B cell (primary cell): Measurements from ENCODE around the gene MPC2. TPM values are rescaled to one million over a fixed set of nuclear protein-coding genes. Genes with fewer than 3 reads are reported as not detected.

Source experiments
- ATAC-seq: fragments of 200-7000 bp; cut with Tn5 transposase; one replicate; pipeline ENCODE4 v1.10.0; 2021; ENCODE audit warnings: low read depth, mild to moderate bottlenecking, moderate number of reproducible peaks, moderate library complexity
- CTCF ChIA-PET: fragments of 350-600 bp; sonication (Branson Sonifier 250); formaldehyde crosslinking; loops from one replicate; lab custom pipeline; 2021; ENCODE audit warnings: antibody characterized with exemption, inconsistent platforms; lab: Charles Lee
- POLR2A ChIA-PET: fragments of 350-600 bp; sonication (Branson Sonifier 250); formaldehyde crosslinking; loops from one replicate; lab custom pipeline; 2021; ENCODE audit warnings: antibody characterized with exemption; lab: Charles Lee
- DNase-seq: peaks from one replicate; pipeline ENCODE4 v3.0.0; 2013
- H2AFZ ChIP-seq: 2 replicates; pipeline ENCODE4 v1.6.1; 2012; ENCODE audit warnings: mild to moderate bottlenecking, low read depth, low read length; ENCODE audit not compliant: insufficient read depth, poor library complexity, severe bottlenecking
- H3K27ac ChIP-seq, 2 donors: 1 replicate in 1 of 2; 2 replicates in 1 of 2; pipeline ENCODE4 v1.5.1; 2012 to 2013; ENCODE audit warnings: low read length in 2 of 2, mild to moderate bottlenecking in 2 of 2, moderate library complexity in 1 of 2
- H3K27me3 ChIP-seq, 4 experiments: fragments of 200-600 bp in 1 of 4; sonication (generic) in 1 of 4; replicated peaks in 1 of 4; 1 replicate in 2 of 4; 2 replicates in 2 of 4; pipeline versions ENCODE4 v1.6.1 to v1.7.0; 2013 to 2016; ENCODE audit warnings: low read length in 3 of 4, mild to moderate bottlenecking in 2 of 4, mixed read lengths in 1 of 4, moderate library complexity in 1 of 4; ENCODE audit not compliant: insufficient read depth in 4 of 4, control insufficient read depth in 3 of 4; ENCODE audit errors: control extremely low read depth in 1 of 4
- H3K36me3 ChIP-seq, 2 experiments: replicated peaks in 1 of 2; 1 replicate in 1 of 2; 2 replicates in 1 of 2; pipeline versions ENCODE4 v1.6.1 to v1.7.1; 2013; ENCODE audit warnings: low read length in 1 of 2; ENCODE audit not compliant: insufficient read depth in 2 of 2, control insufficient read depth in 1 of 2; ENCODE audit errors: control extremely low read depth in 1 of 2, extremely low read depth in 1 of 2
- H3K4me1 ChIP-seq, 2 donors: fragments of 200-600 bp in 1 of 2; sonication (generic) in 1 of 2; 1 replicate in 1 of 2; 2 replicates in 1 of 2; pipeline versions ENCODE4 v1.5.1 to v1.6.1; 2013 to 2017; ENCODE audit warnings: low read length in 2 of 2; ENCODE audit not compliant: control insufficient read depth in 2 of 2, insufficient read depth in 2 of 2
- H3K4me2 ChIP-seq: replicated peaks from 2 replicates; pipeline ENCODE3; 2012; ENCODE audit warnings: mild to moderate bottlenecking, low read depth, low read length; ENCODE audit not compliant: poor library complexity, severe bottlenecking
- H3K4me3 ChIP-seq, 5 experiments: fragments of 200-600 bp in 1 of 5; sonication (generic) in 1 of 5; 1 replicate in 3 of 5; 2 replicates in 2 of 5; pipeline versions ENCODE4 v1.5.1 to v1.7.0; 2011 to 2016; ENCODE audit warnings: low read length in 4 of 5, mild to moderate bottlenecking in 4 of 5, low read depth in 2 of 5, control low read depth in 1 of 5, moderate library complexity in 1 of 5; ENCODE audit not compliant: insufficient read depth in 1 of 5; ENCODE audit errors: control extremely low read depth in 1 of 5, extremely low read depth in 1 of 5
- H3K79me2 ChIP-seq: fragments of 200-600 bp; sonication (generic); one replicate; pipeline ENCODE4 v1.6.0; 2016; ENCODE audit warnings: low read length; ENCODE audit not compliant: control insufficient read depth, insufficient read depth
- H3K9ac ChIP-seq: fragments of 200-600 bp; sonication (generic); 2 replicates; pipeline ENCODE4 v1.6.1; 2017; ENCODE audit warnings: mild to moderate bottlenecking, low read length, moderate library complexity
- H3K9me3 ChIP-seq, 3 donors: one replicate each; pipeline versions ENCODE4 v1.6.1 to v1.7.1; 2013; ENCODE audit warnings: low read length in 2 of 3; ENCODE audit not compliant: control insufficient read depth in 2 of 3, insufficient read depth in 1 of 3; ENCODE audit errors: control extremely low read depth in 1 of 3
- H4K20me1 ChIP-seq: 2 replicates; pipeline ENCODE4 v1.6.0; 2012; ENCODE audit warnings: mild to moderate bottlenecking, low read length; ENCODE audit not compliant: insufficient read depth, control insufficient read depth, poor library complexity, severe bottlenecking
- H3K27ac Mint-ChIP-seq: one replicate; pipeline ENCODE4 v1.8.0; 2021; ENCODE audit warnings: mixed read lengths
- H3K27me3 Mint-ChIP-seq: one replicate; pipeline ENCODE4 v1.8.0; 2021; ENCODE audit warnings: mixed read lengths
- H3K4me1 Mint-ChIP-seq: one replicate; pipeline ENCODE4 v1.8.0; 2021; ENCODE audit warnings: mixed read lengths
- H3K4me3 Mint-ChIP-seq: one replicate; pipeline ENCODE4 v1.8.0; 2021; ENCODE audit warnings: mixed read lengths
- H3K9me3 Mint-ChIP-seq: one replicate; pipeline ENCODE4 v1.8.0; 2022; ENCODE audit warnings: mixed read lengths; ENCODE audit not compliant: insufficient read depth
- CTCF ChIP-seq: fragments of 200-600 bp; IDR thresholded peaks from one replicate; pipeline ENCODE4 v1.8.0; 2022; ENCODE audit warnings: antibody characterized with exemption, mild to moderate bottlenecking
- EZH2 ChIP-seq: IDR thresholded peaks from 2 replicates; pipeline ENCODE4 v1.6.1; 2012; ENCODE audit warnings: borderline replicate concordance, low read depth, mild to moderate bottlenecking, moderate library complexity, low read length; ENCODE audit not compliant: insufficient read depth, poor library complexity, severe bottlenecking
- WGBS: methylation state at CpG from one replicate; pipeline ENCODE4 v1.1.5; 2013; ENCODE audit warnings: missing lambda C conversion rate; ENCODE audit not compliant: insufficient coverage; 5-methylcytosine and 5-hydroxymethylcytosine counted together
- intact Hi-C: fragments of 100-400 bp; cut with micrococcal nuclease; formaldehyde crosslinking; loops from one replicate; pipeline ENCODE4 v1.10.0; 2022
- polyA plus RNA-seq: library from polyadenylated mRNA; depleted of rRNA; stranded (reverse); fragments of >200 nt; gene quantifications from 2 replicates; pipeline ENCODE4 v1.2.3, GENCODE V29; 2012
- total RNA-seq, 2 donors: library from RNA; stranded (reverse); fragments of 120-200 nt in 1 of 2; gene quantifications; 1 replicate in 1 of 2; 2 replicates in 1 of 2; pipeline versions ENCODE4 v1.2.3 to v1.2.4, GENCODE V29; 2013 to 2022

Gene MPC2
- total and polyA plus RNA-seq, 2 donors (not counting 1 experiment from before 2014, with no cell fraction given): 16.4 to 17.5 TPM

- Histone ChIP-seq H3K79me2 (no peaks in the 10 kb centered on the region), H3K4me1 (no peaks in the 10 kb centered on the region), H3K27me3 (no peaks in the 10 kb centered on the region), H3K4me3 (no peak overlapping the region), H3K36me3 (peaks cover 6 to 23% of the 10 kb centered on the region in 2 experiments), H2AFZ (no peak overlapping the region), H3K4me2 (no peak overlapping the region), H3K9ac (no peak overlapping the region), H3K9me3 (no peaks in the 10 kb centered on the region), H3K27ac (no peak overlapping the region), H4K20me1 (no peaks in the 10 kb centered on the region)
- TF ChIP-seq EZH2: no peak
- TF ChIP-seq CTCF: no peak
- intact Hi-C loops: no loop called here
- Mint-ChIP-seq H3K27me3 (no peaks in the 10 kb centered on the region), H3K27ac (peak overlapping the region; percentile 10), H3K4me1 (peaks cover 2% of the 10 kb centered on the region), H3K4me3 (no peak overlapping the region), H3K9me3 (no peaks in the 10 kb centered on the region)
- CTCF ChIA-PET: no interaction called here
- no peak for ATAC-seq
- DNase-seq: no peak
- POLR2A ChIA-PET: no interaction called here
- WGBS: 96% methylated on average over 7 of the region's 8 CpGs
Observed at GRCh38 chr1:167915569-167915968, 21.3 kb downstream of the MPC2 start.

DNA sequence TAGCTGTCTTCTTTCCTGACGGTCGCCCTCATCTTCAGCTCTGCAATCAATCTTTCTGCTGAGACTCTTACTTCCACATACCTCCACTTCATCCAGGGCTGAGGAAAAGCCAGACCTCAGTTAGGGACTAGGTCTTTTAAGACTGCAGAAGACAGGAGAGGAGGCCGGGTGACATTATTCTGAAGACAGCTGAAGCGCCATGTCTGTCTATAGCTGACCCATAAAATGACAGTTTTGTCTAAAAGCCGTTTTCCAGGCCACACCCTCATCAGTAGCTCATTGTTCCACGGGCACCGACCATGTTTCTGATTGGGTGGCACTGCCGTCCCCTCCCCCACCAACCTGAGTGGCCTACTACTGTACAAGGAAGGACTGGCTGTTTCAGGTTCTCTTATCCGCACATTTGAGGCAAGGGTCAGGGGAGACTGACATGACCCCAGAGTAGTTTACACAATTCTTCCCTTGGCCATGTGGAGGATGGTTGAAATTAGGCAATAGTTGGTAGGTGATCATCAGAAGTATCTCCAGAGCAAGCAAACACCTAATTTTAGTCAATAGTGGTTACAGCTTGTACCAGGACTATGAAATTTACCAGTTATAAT lies 22.9 kb downstream of the MPC2 start, which contains the start of gene ADCY10:
ADCY10 (minus strand) TSS at position 240 of the 602 bp plus-strand sequence. CDS start 8,994 bp downstream, outside the sequence.
- intact Hi-C loops: no loop called here
- Mint-ChIP-seq H3K4me3 (no peak within 1 kb of the TSS), H3K27ac (no peak within 1 kb of the TSS), H3K4me1 (peaks cover 2% of the 10 kb centered on the region), H3K9me3 (peaks cover 5% of the 10 kb centered on the region), H3K27me3 (no peaks in the 10 kb centered on the region)
- ATAC-seq (no peak), DNase-seq (no peak)
- Histone ChIP-seq H2AFZ (no peak within 1 kb of the TSS), H3K36me3 (peaks cover 6 to 23% of the 10 kb centered on the region in 2 experiments), H3K79me2 (no peaks in the 10 kb centered on the region), H4K20me1 (no peaks in the 10 kb centered on the region), H3K4me2 (no peak within 1 kb of the TSS), H3K9ac (no peak within 1 kb of the TSS), H3K27me3 (no peaks in the 10 kb centered on the region), H3K4me3 (no peak within 1 kb of the TSS), H3K4me1 (no peaks in the 10 kb centered on the region), H3K27ac (no peak within 1 kb of the TSS), H3K9me3 (peaks cover 1 to 12% (median 8%) of the 10 kb centered on the region in 3 donors)
- WGBS: 93% methylated on average over 8 of the region's 9 CpGs
- TF ChIP-seq CTCF (no peak), EZH2 (no peak)
- CTCF ChIA-PET: no interaction called here
- POLR2A ChIA-PET: no interaction called here
